AG09309 (cell line): ENCODE data around the gene FHOD1.

Source experiments
- DNase-seq: peaks from one replicate; pipeline ENCODE4 v3.0.0-alpha.2; 2010; ENCODE audit warnings: low read depth
- H3K4me3 ChIP-seq: 2 replicates; pipeline ENCODE4 v1.5.1; 2011; ENCODE audit warnings: mild to moderate bottlenecking, low read depth, low read length, moderate library complexity; ENCODE audit not compliant: control insufficient read depth
- CTCF ChIP-seq: IDR thresholded peaks from 2 replicates; pipeline ENCODE4 v1.5.1; 2011; ENCODE audit warnings: mild to moderate bottlenecking, low read depth, low read length, inconsistent platforms; ENCODE audit not compliant: insufficient read depth, control insufficient read depth; ENCODE audit errors: missing control alignments

The FHOD1 gene

GRCh38 chr16:67212766-67213165, 34.5 kb downstream of the FHOD1 start:
- no peak overlapping the region for H3K4me3 ChIP-seq
- no peak for DNase-seq
- TF ChIP-seq CTCF = no peak

- TF ChIP-seq CTCF = no peak
- DNase-seq = no peak
- H3K4me3 ChIP-seq = no peak overlapping the region
Observed at GRCh38 chr16:67211674-67212073, 35.6 kb downstream of the FHOD1 start.

DNA sequence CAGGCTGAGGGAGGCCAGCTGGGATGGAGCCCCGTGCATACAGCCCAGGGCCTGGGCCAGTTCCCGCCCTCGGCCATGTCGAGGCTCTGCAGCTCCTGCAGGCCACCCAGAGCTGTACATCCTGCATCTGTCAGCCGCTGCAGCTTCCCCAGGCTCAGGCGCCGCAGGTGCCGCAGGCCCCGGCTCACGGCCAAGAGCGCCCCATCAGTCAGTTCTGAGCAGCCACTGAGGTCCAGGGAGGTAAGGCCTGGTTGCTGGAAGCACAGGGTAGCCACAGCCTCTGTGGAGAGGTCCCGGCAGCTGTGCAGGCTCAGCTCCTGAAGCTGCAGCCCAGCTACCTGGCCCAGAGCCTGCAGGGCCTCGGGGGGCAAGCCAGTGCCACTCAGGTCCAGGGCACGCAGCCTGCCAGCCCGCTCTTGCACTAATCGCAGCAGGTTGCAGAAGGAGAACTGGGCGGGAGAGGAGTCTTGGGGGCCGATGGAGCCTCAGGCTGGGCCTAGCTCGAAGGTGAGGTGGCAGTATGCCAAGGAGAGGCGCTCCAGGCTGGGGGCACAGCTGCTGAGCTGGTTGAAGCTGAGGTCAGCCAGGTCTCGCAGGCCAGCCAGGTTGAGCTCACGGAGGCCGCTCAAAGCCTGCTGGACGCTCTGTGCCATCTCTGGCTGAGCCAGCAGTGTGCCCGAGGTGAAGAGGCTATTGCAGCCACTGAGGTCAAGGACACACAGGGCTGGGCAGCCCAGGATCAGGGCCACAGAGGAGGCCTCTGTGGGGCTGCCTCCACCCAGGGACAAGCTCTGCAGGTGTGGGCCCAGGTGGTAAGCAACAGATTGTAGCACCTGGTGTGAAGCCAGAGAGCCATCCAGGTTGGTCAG, 37.0 kb downstream of the FHOD1 start:
- DNase-seq = no peak
- no peak for TF ChIP-seq CTCF

GRCh38 chr16:67209565-67209964, 37.7 kb downstream of the FHOD1 start:
- DNase-seq = no peak
- H3K4me3 ChIP-seq = no peak overlapping the region
- no peak for TF ChIP-seq CTCF

More for the DNA sequence above, 37.0 kb downstream of the FHOD1 start:
- H3K4me3 ChIP-seq = no peak overlapping the region

GRCh38 chr16:67208154-67208896, 39.0 kb downstream of the FHOD1 start:
- H3K4me3 ChIP-seq = no peak overlapping the region
- no peak for TF ChIP-seq CTCF
- no peak for DNase-seq

DNA sequence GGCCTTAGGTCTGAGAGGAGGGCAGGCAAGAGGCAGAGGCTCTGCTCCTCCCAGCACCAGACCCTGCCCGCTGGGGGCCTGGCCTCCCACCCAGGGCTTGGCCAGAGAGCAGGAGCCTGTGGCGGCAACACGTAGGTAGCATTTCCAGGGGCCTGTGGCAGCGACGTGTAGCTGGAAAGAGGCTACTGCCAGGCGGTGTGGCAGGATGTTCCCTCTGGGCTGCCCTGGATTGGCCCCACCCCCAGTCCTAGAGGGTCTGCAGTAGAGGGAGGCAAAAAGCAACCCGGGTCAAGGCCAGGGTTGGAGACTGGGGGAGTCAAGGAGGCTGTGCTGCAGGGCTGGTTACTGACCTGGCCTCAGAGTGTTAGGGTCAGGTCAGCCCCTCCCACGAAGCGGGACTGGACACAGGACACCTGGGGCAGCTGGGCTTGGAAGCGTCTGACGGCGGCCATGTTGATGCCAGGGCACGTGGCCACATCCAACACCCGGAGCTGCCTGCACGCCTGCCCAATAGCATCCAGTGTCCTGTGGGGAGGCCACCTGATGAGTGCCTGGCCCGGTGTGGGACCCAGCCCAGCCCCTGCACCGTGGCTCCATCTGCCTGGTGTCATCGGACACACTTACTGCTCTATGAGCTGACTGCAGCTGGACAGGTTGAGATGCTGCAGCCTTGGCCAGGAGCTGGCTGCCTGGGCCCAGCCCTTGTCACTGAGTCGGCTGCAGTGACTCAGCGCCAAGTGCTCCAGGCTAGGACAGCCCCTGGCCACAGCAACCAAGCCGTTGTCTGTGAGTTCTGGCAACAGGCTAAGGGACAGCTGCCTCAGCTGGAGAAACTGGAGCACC, 39.8 kb downstream of the FHOD1 start:
- TF ChIP-seq CTCF = no peak
- H3K4me3 ChIP-seq = no peak overlapping the region
- DNase-seq = no peak
